Neural progenitor cell (in vitro differentiated cells): ENCODE results near the gene DDRGK1.

ENCODE experiments used
- CTCF ChIP-seq: fragments of 200-600 bp; sonication (generic); IDR thresholded peaks from 2 replicates; pipeline ENCODE4 v1.5.1; 2017; ENCODE audit warnings: antibody characterized with exemption, mild to moderate bottlenecking
- EZH2 ChIP-seq: fragments of 200-600 bp; sonication (generic); IDR thresholded peaks from 2 replicates; pipeline ENCODE4 v1.6.1; 2017; ENCODE audit warnings: antibody characterized with exemption, mild to moderate bottlenecking, moderate library complexity
- EZH2phosphoT487 ChIP-seq: fragments of 200-600 bp; sonication (generic); IDR thresholded peaks from 2 replicates; pipeline ENCODE4 v1.6.1; 2017; ENCODE audit warnings: antibody characterized with exemption

DNA sequence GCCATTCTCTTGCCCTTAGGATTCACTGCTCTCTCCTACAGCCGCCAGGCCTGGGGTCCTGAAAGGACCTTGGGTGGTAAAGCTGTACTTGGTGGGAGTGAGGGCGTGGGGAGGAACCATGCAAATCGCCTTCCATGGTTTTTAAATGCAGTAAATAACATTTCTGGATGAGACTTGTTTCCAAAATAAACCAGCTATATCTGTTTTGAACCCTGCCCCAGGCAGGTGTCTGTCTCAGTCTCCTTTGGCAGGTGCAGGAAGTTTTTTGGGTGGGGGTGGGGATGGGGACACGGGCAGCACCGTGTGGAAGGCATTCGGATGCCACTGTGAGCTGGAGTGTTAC, 19.1 kb upstream of the DDRGK1 start:
- no peak for TF ChIP-seq EZH2
- TF ChIP-seq CTCF = no peak
- no peak for TF ChIP-seq EZH2phosphoT487
